OCI-LY1 (cell line): ENCODE results near the gene SFT2D3.

Experiments
- CTCF ChIP-seq: fragments of 200-600 bp; sonication (generic), shearing (Covaris generic); IDR thresholded peaks from 2 replicates; pipeline ENCODE4 v1.5.1; 2017; ENCODE audit warnings: mild to moderate bottlenecking, antibody characterized with exemption, low read length, moderate library complexity, mixed read lengths
- EZH2 ChIP-seq: fragments of 200-600 bp; sonication (generic), shearing (Covaris generic); IDR thresholded peaks from 2 replicates; pipeline ENCODE4 v1.8.0; 2017; ENCODE audit warnings: borderline replicate concordance, mixed run types, mild to moderate bottlenecking, antibody characterized with exemption, low read length, moderate library complexity, mixed read lengths

- TF ChIP-seq EZH2 (no peak), CTCF (no peak)
These were observed 20.5 kb upstream of the SFT2D3 start for GRCh38 chr2:127680706-127681287.
